Chondrocyte (in vitro differentiated cells): ENCODE measurements around the gene SCN8A. TPM values are rescaled to one million over a fixed set of nuclear protein-coding genes. Genes with fewer than 3 reads are reported as not detected.

ENCODE experiments used
- DNase-seq: peaks from one replicate; pipeline ENCODE4 v3.0.0; 2021; ENCODE audit warnings: mixed read lengths, low spot score
- H3K27ac Mint-ChIP-seq: one replicate; pipeline ENCODE4 v1.8.0; 2021; ENCODE audit warnings: mild to moderate bottlenecking, moderate library complexity, mixed read lengths; ENCODE audit not compliant: unreplicated experiment
- H3K27me3 Mint-ChIP-seq: 2 replicates; pipeline ENCODE4 v1.8.0; 2021; ENCODE audit warnings: low read depth, mixed read lengths
- H3K36me3 Mint-ChIP-seq: 2 replicates; pipeline ENCODE4 v1.8.0; 2021; ENCODE audit warnings: low read depth, mixed read lengths
- H3K4me1 Mint-ChIP-seq: 2 replicates; pipeline ENCODE4 v1.8.0; 2021; ENCODE audit warnings: low read depth, mild to moderate bottlenecking, mixed read lengths
- H3K4me3 Mint-ChIP-seq: one replicate; pipeline ENCODE4 v1.8.0; 2021; ENCODE audit warnings: mild to moderate bottlenecking, moderate library complexity, mixed read lengths; ENCODE audit not compliant: unreplicated experiment
- H3K9me3 Mint-ChIP-seq: 2 replicates; pipeline ENCODE4 v1.8.0; 2021; ENCODE audit warnings: low read depth, mixed read lengths
- total RNA-seq: library from RNA; stranded (reverse); gene quantifications from 3 replicates; pipeline ENCODE4 v1.2.1, GENCODE V29; 2021
- TF ChIP-seq, protein P1 (sequence below): fragments of 200-600 bp; sonication (generic); IDR thresholded peaks from 2 replicates; pipeline ENCODE4 v1.5.0; 2021; ENCODE audit warnings: antibody characterized with exemption, mild to moderate bottlenecking, moderate library complexity

Gene SCN8A
- total RNA-seq, 1 donor from 2014 or later, result 4.4 TPM

DNA sequence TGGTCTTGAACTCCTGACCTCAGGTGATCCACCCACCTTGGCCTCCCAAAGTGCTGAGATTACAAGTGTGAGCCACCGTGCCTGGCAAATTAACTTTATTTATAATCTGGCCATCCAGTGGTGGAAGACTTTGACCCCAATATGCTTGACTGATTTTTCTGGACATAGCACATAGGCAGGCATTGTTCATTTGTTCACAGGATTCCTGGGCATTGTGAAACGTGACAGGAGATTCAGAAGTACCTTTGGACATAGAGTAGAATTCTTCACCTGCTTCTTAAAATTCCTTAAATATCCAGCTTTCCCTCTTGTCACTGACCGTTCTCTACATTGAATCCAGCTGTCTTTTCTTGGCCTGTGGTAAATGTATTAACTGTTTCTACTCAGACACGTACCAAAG, 103.1 kb downstream of the SCN8A start:
- TF ChIP-seq, protein P1, sequence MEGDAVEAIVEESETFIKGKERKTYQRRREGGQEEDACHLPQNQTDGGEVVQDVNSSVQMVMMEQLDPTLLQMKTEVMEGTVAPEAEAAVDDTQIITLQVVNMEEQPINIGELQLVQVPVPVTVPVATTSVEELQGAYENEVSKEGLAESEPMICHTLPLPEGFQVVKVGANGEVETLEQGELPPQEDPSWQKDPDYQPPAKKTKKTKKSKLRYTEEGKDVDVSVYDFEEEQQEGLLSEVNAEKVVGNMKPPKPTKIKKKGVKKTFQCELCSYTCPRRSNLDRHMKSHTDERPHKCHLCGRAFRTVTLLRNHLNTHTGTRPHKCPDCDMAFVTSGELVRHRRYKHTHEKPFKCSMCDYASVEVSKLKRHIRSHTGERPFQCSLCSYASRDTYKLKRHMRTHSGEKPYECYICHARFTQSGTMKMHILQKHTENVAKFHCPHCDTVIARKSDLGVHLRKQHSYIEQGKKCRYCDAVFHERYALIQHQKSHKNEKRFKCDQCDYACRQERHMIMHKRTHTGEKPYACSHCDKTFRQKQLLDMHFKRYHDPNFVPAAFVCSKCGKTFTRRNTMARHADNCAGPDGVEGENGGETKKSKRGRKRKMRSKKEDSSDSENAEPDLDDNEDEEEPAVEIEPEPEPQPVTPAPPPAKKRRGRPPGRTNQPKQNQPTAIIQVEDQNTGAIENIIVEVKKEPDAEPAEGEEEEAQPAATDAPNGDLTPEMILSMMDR, result no peak
- Mint-ChIP-seq H3K27me3 (no peaks in the 10 kb centered on the region), H3K4me1 (peaks cover 10% of the 10 kb centered on the region), H3K27ac (no peak overlapping the region), H3K4me3 (no peak overlapping the region), H3K9me3 (no peaks in the 10 kb centered on the region), H3K36me3 (peaks cover 1% of the 10 kb centered on the region)
- DNase-seq, result no peak

DNA sequence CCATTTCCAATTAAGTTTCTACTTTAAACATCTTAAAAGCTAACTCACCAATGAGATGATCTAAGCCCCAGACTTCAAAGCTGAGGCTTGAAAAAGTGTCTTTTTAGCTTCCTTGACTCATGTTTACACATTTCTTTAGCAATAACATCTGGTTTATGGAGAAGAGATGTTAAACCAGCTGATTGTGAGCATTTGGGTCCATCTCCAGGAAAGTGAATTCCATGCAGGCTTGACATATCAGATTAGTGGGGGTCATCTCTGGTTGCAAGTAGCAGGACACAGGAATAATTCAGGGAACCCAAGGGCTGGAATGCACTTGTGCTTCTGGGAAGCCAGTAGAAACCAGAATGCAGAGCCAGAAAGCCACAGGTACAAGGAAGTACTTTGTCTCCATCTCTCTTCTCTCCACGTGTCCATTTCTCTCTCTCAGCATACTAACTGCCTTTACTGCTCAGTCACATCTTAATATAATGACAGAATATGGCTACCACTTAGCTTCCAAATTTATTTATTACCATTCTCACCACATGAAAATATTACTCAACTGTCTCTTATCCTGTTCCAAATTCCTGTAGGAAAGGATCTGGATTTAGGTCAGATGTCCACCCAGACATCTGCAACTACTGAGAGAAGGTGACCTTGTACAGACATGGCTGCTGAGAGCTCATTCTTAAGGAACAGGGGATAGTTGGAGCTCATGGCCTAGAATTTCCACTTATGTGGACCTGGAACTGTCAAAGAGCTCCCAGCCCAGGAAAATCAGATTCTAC, 104.4 kb downstream of the SCN8A start:
- no peaks in the 10 kb centered on the region for H3K9me3 Mint-ChIP-seq
- no peak for DNase-seq
- TF ChIP-seq, protein P1, result no peak
- no peak overlapping the region for H3K27ac Mint-ChIP-seq
- H3K4me3 Mint-ChIP-seq, result no peak overlapping the region
- peaks cover 1% of the 10 kb centered on the region for H3K36me3 Mint-ChIP-seq
- no peaks in the 10 kb centered on the region for H3K27me3 Mint-ChIP-seq
- peaks cover 5% of the 10 kb centered on the region for H3K4me1 Mint-ChIP-seq

DNA sequence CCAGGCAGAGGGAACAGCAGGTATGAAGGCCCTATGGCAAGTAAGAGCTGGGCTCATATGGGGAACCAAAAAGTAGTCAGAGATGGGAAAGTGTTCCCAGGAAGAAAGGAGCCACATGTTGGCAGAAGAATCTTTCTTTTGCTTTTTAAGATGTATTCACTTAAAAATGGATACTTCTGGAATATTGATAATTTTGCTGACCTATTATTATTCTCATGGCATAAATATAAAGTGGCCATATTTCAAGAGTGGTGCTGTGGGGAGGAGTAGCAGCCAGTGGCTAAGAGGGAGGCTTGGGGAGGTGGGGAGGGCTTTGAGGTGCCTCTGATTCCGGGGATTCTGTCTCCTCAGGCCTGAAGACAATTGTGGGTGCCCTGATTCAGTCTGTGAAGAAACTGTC, 108.2 kb downstream of the SCN8A start:
- TF ChIP-seq, protein P1, result no peak
- Mint-ChIP-seq H3K4me1 (no peaks in the 10 kb centered on the region), H3K4me3 (no peak overlapping the region), H3K27ac (no peak overlapping the region), H3K36me3 (peaks cover 1% of the 10 kb centered on the region), H3K27me3 (no peaks in the 10 kb centered on the region), H3K9me3 (no peaks in the 10 kb centered on the region)
- DNase-seq, result no peak

DNA sequence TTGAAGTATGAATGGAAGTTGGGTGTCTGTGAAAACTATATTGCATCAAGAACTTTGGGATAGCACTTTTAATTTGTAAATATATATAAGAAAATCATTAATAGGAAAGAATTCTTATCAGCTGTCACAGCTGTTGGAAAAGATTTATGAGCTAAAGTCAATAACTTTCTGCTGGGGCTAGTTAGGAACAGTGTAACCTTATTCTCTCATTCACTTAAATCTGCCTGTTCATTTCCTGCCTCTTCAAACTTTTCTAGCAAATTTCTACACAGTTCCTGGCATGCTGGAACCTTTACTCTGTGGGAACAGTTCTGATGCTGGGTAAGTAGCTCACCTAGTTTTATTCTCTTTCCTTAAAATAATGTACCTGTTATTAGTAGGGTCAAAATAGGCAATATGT, 109.9 kb downstream of the SCN8A start:
- H3K27ac Mint-ChIP-seq, result peak overlapping the region; percentile 22

DNA sequence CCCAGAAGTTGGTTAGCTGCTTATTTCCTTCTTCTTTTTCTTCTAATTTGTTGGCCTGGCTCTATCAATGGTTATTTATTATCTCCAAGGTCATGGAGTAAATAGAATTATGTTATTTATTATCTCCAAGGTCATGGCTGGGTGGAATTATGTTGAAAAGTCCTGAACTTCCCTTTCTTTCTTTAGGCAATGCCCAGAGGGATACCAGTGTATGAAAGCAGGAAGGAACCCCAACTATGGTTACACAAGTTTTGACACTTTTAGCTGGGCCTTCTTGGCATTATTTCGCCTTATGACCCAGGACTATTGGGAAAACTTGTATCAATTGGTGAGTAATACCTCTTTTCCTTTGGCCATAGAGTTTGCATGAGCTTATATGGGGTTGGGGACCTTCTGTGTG, 111.6 kb downstream of the SCN8A start:
- TF ChIP-seq, protein P1, result no peak
- H3K9me3 Mint-ChIP-seq, result no peaks in the 10 kb centered on the region
- no peak for DNase-seq
- no peak overlapping the region for H3K27ac Mint-ChIP-seq
- no peaks in the 10 kb centered on the region for H3K27me3 Mint-ChIP-seq
- H3K36me3 Mint-ChIP-seq, result no peaks in the 10 kb centered on the region
- H3K4me1 Mint-ChIP-seq, result peaks cover 5% of the 10 kb centered on the region
- no peak overlapping the region for H3K4me3 Mint-ChIP-seq

More for the DNA sequence above, 109.9 kb downstream of the SCN8A start:
- TF ChIP-seq, protein P1, result no peak
- peaks cover 5% of the 10 kb centered on the region for H3K4me1 Mint-ChIP-seq
- no peaks in the 10 kb centered on the region for H3K36me3 Mint-ChIP-seq
- no peaks in the 10 kb centered on the region for H3K27me3 Mint-ChIP-seq
- H3K9me3 Mint-ChIP-seq, result no peaks in the 10 kb centered on the region
- DNase-seq, result no peak
- no peak overlapping the region for H3K4me3 Mint-ChIP-seq
